Kidney (tissue), 14 donors: ENCODE data around the gene PXDN. TPM values are rescaled to one million over a fixed set of nuclear protein-coding genes. Genes with fewer than 3 reads are reported as not detected.
A peak's percentile ranks its signal among the peaks of the same experiment; 100 is the strongest.

Source experiments
- DNase-seq, 5 donors: peaks; one replicate each; pipeline ENCODE4 v3.0.0-alpha.2; 2013 to 2020
- FAIRE-seq: peaks from 2 replicates; lab custom pipeline; 2012; peaks lifted over from hg19 to GRCh38; lab: Jason Lieb, UNC
- H3K27ac ChIP-seq, 2 donors: one replicate each; pipeline ENCODE4 v1.7.0; 2013; ENCODE audit warnings: low read depth in 2 of 2, low read length in 2 of 2, inconsistent platforms in 1 of 2
- H3K27me3 ChIP-seq: one replicate; pipeline ENCODE4 v1.7.1; 2013; ENCODE audit warnings: low read length, inconsistent platforms; ENCODE audit not compliant: control insufficient read depth, insufficient read depth
- H3K36me3 ChIP-seq, 3 donors: one replicate each; pipeline versions ENCODE4 v1.7.0 to v1.7.1; 2013; ENCODE audit warnings: low read length in 3 of 3, control low read depth in 1 of 3, inconsistent platforms in 1 of 3; ENCODE audit not compliant: insufficient read depth in 3 of 3, control insufficient read depth in 2 of 3
- H3K4me1 ChIP-seq, 3 donors: one replicate each; pipeline versions ENCODE4 v1.7.0 to v1.7.1; 2013; ENCODE audit warnings: low read length in 3 of 3, inconsistent platforms in 1 of 3, low read depth in 1 of 3; ENCODE audit not compliant: control insufficient read depth in 2 of 3, insufficient read depth in 2 of 3
- H3K4me3 ChIP-seq, 3 donors: one replicate each; pipeline versions ENCODE4 v1.7.0 to v1.8.1; 2013; ENCODE audit warnings: low read length in 3 of 3, control low read depth in 1 of 3, inconsistent platforms in 1 of 3
- H3K9ac ChIP-seq, 3 donors: one replicate each; pipeline versions ENCODE4 v1.7.0 to v1.7.1; 2013; ENCODE audit warnings: low read length in 3 of 3, control low read depth in 1 of 3, inconsistent platforms in 1 of 3
- H3K9me3 ChIP-seq, 3 donors: one replicate each; pipeline versions ENCODE4 v1.7.0 to v1.7.1; 2013; ENCODE audit warnings: low read length in 3 of 3, control low read depth in 1 of 3, inconsistent platforms in 1 of 3; ENCODE audit not compliant: control insufficient read depth in 2 of 3, insufficient read depth in 1 of 3
- intact Hi-C: fragments of 100-400 bp; cut with DNase I; formaldehyde crosslinking; loops from one replicate; pipeline ENCODE4 v1.11.1; 2022
- polyA plus RNA-seq: library from polyadenylated mRNA; stranded (reverse); fragments of 350-450 nt; fragmentation: Illumina TruSeq; extraction: RNeasy Lipid Tissue Mini Kit (QIAGEN cat#74804); gene quantifications from one replicate; pipeline ENCODE4 v1.2.3, GENCODE V29; 2014; ENCODE audit warnings: low read depth, low replicate concordance; ENCODE audit not compliant: insufficient read depth
- total RNA-seq: library from RNA; stranded (reverse); fragmentation: NEBNext Ultra II Directional; extraction: Animal tissue kit (Norgen Biotek cat#: 25700); gene quantifications from one replicate; pipeline ENCODE4 v1.2.1, GENCODE V29; 2021
- TF ChIP-seq, protein P1 (sequence below): IDR thresholded peaks from 3 replicates; pipeline ENCODE4 v1.5.1; 2012; ENCODE audit warnings: mild to moderate bottlenecking, moderate library complexity, borderline replicate concordance; ENCODE audit not compliant: insufficient read depth; ENCODE audit errors: extremely low read depth
- donor health status: control.
- donor health status: control.
- donor health status: control.
- donor health status: control.
- donor health status: control.
- donor health status: DM: yes; HTN: yes; CAD: no.
- donor health status: Normal renal cell carcinoma (clear cell type).

Gene PXDN
- total and polyA plus RNA-seq, 2 donors from 2014 or later = 4.7 to 42.3 TPM

DNA sequence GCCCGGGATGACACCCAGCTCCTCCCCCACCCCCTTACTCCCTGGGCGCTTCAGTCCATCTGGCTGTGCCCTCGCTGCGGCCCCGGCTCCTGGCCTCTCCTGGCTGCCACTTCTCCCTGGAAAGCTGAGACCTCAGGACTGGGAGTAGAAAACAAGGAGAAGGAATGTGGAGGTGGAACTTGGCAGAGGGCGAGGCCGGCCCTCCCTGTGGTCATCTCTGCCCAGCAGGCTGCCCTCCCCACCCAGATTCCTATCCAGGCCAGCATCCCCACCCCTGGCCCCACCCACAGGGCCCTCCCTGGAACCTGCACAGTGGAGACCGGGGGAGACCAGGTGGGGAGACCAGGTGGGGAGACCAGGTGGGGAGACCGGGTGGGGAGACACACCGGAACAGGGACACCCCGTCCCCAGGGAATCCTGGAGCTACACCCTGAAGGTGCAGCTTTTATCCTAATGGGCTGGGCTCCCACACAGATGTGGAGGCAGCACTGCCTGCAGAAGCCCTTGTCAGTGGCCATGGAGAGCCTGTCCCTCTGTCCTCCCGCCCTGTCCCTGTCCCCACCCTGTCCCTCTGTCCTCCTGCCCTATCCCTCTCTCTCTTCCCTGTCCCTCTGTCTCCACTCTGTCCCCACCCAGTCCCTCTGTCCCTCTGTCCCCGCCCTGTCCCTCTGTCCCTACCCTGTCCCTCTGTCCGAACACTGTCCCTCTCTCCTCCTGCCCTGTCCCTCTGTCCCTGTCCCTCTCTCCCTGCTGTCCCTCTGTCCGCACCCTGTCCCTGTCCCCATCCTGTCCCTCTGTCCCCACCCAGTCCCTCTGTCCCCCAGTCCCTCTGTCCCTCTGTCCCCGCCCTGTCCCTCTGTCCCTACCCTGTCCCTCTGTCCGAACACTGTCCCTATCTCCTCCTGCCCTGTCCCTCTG lies 157.1 kb downstream of the PXDN start:
- FAIRE-seq = no peak
- H3K27ac ChIP-seq = no peak overlapping the region
- H3K27me3 ChIP-seq = no peaks in the 10 kb centered on the region
- H3K9me3 ChIP-seq = peaks cover 0 to 3% (median 0%) of the 10 kb centered on the region in 3 donors
- no peak overlapping the region for H3K4me3 ChIP-seq
- no peak overlapping the region for H3K9ac ChIP-seq
- intact Hi-C loops = no loop called here
- DNase-seq = peak in 2 of 5 donors; percentile 64 to 77
- H3K36me3 ChIP-seq = no peaks in the 10 kb centered on the region
- TF ChIP-seq, protein P1, sequence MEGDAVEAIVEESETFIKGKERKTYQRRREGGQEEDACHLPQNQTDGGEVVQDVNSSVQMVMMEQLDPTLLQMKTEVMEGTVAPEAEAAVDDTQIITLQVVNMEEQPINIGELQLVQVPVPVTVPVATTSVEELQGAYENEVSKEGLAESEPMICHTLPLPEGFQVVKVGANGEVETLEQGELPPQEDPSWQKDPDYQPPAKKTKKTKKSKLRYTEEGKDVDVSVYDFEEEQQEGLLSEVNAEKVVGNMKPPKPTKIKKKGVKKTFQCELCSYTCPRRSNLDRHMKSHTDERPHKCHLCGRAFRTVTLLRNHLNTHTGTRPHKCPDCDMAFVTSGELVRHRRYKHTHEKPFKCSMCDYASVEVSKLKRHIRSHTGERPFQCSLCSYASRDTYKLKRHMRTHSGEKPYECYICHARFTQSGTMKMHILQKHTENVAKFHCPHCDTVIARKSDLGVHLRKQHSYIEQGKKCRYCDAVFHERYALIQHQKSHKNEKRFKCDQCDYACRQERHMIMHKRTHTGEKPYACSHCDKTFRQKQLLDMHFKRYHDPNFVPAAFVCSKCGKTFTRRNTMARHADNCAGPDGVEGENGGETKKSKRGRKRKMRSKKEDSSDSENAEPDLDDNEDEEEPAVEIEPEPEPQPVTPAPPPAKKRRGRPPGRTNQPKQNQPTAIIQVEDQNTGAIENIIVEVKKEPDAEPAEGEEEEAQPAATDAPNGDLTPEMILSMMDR = no peak
- peaks cover 0 to 14% (median 0%) of the 10 kb centered on the region in 3 donors for H3K4me1 ChIP-seq

DNA sequence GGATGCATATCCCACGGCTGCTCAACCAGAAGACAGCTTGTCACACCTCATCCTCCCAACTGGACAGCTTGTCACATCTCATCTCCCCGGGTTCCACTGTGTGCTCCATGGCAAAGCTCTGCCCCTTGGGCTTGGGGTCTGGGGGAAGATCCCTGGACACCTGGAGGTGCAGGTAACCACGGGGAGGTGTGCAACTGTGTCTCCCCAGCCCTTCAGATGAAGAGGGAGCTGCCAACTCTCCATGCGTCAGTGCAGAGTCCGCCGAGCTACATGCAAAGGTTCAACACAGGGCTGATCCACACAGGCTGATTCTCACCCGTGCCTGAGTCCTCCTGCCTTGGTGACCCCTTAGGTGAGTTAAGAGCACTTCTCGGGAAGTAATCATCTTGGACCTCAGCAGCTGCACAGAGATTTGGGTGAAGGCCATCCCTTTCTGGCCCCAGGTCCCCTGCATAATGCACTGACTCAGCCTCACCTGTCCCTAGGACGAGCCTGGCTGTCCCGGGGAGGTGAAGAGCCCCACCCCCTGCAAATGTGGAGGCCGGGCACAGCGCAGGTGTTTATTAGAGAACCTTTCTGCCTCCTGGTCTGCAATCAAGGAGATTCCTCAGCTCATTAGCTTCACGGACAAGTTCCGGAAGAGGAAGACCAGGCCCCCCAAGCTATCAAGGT lies 157.9 kb downstream of the PXDN start:
- TF ChIP-seq, protein P1 = no peak
- H3K4me1 ChIP-seq = peaks cover 0 to 9% (median 0%) of the 10 kb centered on the region in 3 donors
- H3K36me3 ChIP-seq = no peaks in the 10 kb centered on the region
- no peak overlapping the region for H3K4me3 ChIP-seq
- H3K9ac ChIP-seq = no peak overlapping the region
- H3K9me3 ChIP-seq = peaks cover 0 to 3% (median 0%) of the 10 kb centered on the region in 3 donors
- FAIRE-seq = no peak
- DNase-seq = peak in 2 of 5 donors; percentile 48 to 66
- intact Hi-C loops = no loop called here
- H3K27me3 ChIP-seq = no peaks in the 10 kb centered on the region
- H3K27ac ChIP-seq = no peak overlapping the region

DNA sequence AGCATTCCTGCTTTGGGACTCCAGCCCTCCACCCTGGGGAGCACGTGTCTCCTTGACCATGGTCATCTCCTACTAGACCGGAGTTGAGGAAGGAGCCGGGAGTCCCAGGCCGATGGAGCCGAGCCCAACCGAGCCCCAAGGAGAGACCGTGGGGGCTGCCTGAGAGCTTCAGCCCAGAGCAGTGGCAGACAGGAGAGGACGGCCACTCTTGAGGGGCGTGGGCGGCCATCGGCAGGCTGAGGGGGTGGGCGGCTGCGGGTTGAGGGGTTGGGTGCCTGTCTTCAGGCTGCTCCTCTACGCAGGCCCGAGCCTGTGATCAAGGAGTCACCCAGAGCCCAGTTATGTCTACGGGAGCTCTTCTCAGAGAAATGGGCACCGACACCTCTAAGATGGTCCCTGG lies 158.7 kb downstream of the PXDN start:
- H3K4me1 ChIP-seq = peaks cover 0 to 4% (median 0%) of the 10 kb centered on the region in 3 donors
- TF ChIP-seq, protein P1 = no peak
- H3K27ac ChIP-seq = no peak overlapping the region
- FAIRE-seq (no peak), DNase-seq (peak in 1 of 5 donors; percentile 54)
- intact Hi-C loops = no loop called here
- H3K9me3 ChIP-seq = peaks cover 0 to 3% (median 0%) of the 10 kb centered on the region in 3 donors
- H3K4me3 ChIP-seq = no peak overlapping the region
- no peak overlapping the region for H3K9ac ChIP-seq
- H3K27me3 ChIP-seq = no peaks in the 10 kb centered on the region
- H3K36me3 ChIP-seq = no peaks in the 10 kb centered on the region
